Measurements from ENCODE around the gene TNPO2.
"Not testable (repeated sequence)": the region's sequence is repeated elsewhere in the genome, so short reads cannot be mapped to it uniquely, and the experiment has no call there.

- TF ChIP-seq CTCF (IDR thresholded peaks at IDR 0.05; ENCODE audit: insufficient read depth, low read length); POLR2AphosphoS5 (IDR thresholded peaks at IDR 0.05; ENCODE audit: low read depth); GABPA (IDR thresholded peaks at IDR 0.05; ENCODE audit: low read depth); REST (IDR thresholded peaks at IDR 0.05; ENCODE audit: insufficient replicate concordance, low read depth); SPI1 (IDR thresholded peaks at IDR 0.05; ENCODE audit: borderline replicate concordance, low read depth): not testable (repeated sequence)
These were observed 11.7 kb downstream of the TNPO2 start for GRCh38 chr19:12712077-12712476.
